Measurements from ENCODE around the gene ACTN4.

ACTN4 gene

GRCh38 chr19:38679839-38680238 lies 32.4 kb downstream of the ACTN4 start:
- no peak for DNase-seq

- no peak for DNase-seq
These were observed 34.9 kb downstream of the ACTN4 start for GRCh38 chr19:38682195-38682867.

- no peak for DNase-seq
These were observed 35.5 kb downstream of the ACTN4 start for GRCh38 chr19:38682872-38683392.

GRCh38 chr19:38683393-38684077 lies 36.1 kb downstream of the ACTN4 start:
- no peak for DNase-seq

GRCh38 chr19:38684078-38684861 lies 36.8 kb downstream of the ACTN4 start:
- no peak for DNase-seq

- no peak for DNase-seq
These were observed 37.6 kb downstream of the ACTN4 start for GRCh38 chr19:38684862-38685665.

- no peak for DNase-seq
These were observed 38.4 kb downstream of the ACTN4 start for GRCh38 chr19:38685666-38686529.

- no peak for DNase-seq
These were observed 39.1 kb downstream of the ACTN4 start for GRCh38 chr19:38686530-38686888.

- no peak for DNase-seq
These were observed 40.5 kb downstream of the ACTN4 start for GRCh38 chr19:38687837-38688378.

- DNase-seq: no peak
These were observed 42.7 kb downstream of the ACTN4 start for GRCh38 chr19:38690146-38690545.

GRCh38 chr19:38690832-38691231 lies 43.4 kb downstream of the ACTN4 start:
- no peak for DNase-seq

- no peak for DNase-seq
These were observed 44.5 kb downstream of the ACTN4 start for GRCh38 chr19:38691938-38692457.

GRCh38 chr19:38692458-38693379 lies 45.3 kb downstream of the ACTN4 start:
- no peak for DNase-seq

- no peak for DNase-seq
These were observed 46.2 kb downstream of the ACTN4 start for GRCh38 chr19:38693380-38694223.

GRCh38 chr19:38695317-38695683 lies 47.9 kb downstream of the ACTN4 start:
- no peak for DNase-seq

GRCh38 chr19:38695832-38696728 lies 48.6 kb downstream of the ACTN4 start:
- DNase-seq: no peak

- DNase-seq: no peak
These were observed 49.2 kb downstream of the ACTN4 start for GRCh38 chr19:38696729-38697055.

GRCh38 chr19:38697197-38697596 lies 49.7 kb downstream of the ACTN4 start:
- DNase-seq: no peak
